GM21526 (cell line): ENCODE measurements around the gene SOWAHA.
"Not testable (repeated sequence)": the region's sequence is repeated elsewhere in the genome, so short reads cannot be mapped to it uniquely, and the experiment has no call there.

Experiments
- ATAC-seq: cut with Tn5 transposase; IDR thresholded peaks from one replicate; pipeline ENCODE4 v1.9.1; 2021; ENCODE audit warnings: moderate library complexity; ENCODE audit not compliant: unreplicated experiment, low FRiP score

SOWAHA gene

DNA sequence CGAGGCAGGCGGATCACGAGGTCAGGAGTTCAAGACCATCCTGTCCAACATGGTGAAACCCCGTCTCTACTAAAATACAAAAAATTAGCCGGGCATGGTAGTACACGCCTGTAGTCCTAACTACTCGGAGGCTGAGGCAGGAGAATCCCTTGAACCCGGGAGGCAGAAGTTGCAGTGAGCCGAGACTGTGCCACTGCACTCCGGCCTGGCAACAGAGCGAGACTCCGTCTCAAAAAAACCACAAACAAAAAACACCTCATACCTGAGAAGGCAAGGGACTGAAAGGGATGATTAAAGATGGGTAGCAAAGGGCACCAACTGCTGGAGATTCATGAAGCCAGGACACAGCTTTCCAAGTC is 6.3 kb upstream of the SOWAHA start:
- not testable (repeated sequence) for ATAC-seq

DNA sequence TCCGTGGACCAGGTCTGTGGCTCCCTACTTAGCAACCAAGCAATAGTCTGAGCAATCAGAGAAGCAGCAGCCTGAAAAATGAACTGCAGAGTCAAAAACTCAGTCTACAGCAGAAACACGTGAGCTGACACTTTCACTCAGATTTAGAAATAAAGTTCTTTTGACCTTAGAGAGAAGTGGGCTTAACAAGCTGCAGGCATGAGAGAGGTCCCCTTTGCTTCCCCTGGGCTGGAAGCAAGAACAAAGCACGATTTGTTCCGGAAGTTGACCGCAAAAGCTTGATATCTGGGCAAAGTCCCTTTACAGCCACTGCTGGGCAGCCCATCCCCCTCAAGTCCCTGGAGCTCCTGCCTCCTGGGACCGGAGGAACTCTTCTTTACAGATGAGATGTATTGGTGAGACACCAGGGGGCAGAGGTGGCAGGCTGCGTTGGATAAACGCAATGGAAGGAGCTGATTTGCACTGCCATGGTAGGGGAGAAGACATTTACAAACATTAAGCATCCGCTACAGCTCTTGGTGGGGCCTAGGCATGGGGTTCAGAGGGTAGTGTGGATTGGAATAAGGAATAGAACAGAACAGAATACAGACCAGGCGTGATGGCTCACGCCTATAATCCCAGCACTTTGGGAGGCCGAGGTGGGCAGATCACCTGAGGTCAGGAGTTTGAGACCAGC is 5.8 kb upstream of the SOWAHA start:
- ATAC-seq: no peak

DNA sequence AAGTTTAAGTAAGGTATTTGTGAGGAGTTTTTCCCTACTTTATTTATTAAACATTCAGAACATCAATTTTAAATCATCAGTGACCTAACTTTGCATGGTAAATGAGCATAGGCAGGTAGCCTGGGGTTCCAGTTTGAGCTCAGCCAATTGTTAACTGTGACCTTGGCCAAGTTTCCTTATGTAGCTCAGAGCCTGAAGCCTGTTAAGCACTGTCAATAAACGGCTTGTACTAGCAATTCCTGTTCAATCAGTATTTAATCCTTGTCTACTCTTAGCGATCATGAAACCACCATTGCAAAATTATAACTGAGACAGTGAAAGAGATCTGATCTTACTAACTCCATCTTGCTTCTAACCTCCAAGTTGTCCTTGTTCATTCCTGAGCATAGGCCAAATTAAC is 4.7 kb upstream of the SOWAHA start:
- ATAC-seq: no peak

DNA sequence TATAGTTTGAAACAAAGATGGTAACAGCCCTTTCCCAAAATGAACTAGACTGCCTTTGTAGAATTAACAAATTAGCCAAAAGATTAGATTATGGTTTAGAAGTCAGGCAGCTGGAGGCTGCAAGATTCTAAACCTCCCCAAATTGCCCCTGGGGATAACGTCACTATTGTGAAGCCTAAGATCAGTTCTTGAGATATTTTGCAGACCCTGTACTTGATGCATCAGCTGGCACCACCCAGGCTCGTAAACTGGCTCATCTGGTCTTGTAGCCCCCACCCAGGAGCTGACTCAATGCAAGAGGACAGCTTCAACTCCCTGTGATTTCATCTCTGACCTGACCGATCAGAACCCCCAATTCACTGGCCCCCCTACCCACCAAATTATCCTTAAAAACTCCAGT is 4.2 kb upstream of the SOWAHA start:
- ATAC-seq: no peak

DNA sequence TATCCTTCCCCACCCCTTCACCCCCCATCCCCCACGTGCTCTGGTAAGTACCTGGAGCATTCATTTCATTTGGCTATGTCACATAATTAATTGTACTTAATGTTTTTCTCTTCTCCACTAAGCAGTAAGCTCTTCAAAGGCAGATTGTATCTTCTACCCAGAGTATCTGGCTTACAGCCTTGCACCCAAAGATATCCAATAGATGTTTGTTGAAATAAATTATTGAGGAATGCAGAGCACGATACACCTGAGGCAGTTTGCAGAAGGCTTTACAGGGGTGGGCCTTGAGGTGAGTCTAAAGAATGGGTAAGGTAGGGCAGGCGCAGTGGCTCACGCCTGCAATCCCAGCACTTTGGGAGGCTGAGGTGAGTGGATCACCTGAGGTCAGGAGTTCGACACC is 2.5 kb upstream of the SOWAHA start:
- ATAC-seq: no peak

DNA sequence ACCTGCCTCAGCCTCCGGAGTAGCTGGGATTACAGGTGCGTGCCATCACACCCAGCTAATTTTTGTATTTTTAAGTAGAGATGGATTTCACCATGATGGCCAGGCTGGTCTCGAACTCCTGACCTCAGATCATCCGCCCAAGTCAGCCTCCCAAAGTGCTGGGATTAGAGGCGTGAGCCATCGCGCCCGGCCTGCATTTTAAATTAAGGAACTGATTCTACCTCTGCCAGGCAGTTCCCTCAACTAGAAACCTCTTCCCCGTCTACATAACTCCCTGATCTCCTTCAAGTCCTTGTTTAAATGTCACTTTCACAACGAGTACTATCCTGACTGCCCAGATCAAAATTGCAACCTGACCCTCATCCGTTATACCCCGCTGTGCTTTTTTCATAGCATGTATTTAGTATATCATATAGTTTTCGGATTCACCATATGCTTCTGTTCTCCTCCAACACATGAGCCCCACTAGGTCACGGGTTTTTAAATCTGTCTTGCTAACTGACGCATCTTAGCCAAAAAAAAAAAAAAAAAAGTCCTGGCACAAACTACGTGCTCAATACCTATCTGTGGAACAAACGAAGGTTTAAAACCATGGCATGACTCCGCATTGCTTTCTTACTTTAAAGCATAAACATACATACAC is 858 bp upstream of the SOWAHA start:
- ATAC-seq: no peak

DNA sequence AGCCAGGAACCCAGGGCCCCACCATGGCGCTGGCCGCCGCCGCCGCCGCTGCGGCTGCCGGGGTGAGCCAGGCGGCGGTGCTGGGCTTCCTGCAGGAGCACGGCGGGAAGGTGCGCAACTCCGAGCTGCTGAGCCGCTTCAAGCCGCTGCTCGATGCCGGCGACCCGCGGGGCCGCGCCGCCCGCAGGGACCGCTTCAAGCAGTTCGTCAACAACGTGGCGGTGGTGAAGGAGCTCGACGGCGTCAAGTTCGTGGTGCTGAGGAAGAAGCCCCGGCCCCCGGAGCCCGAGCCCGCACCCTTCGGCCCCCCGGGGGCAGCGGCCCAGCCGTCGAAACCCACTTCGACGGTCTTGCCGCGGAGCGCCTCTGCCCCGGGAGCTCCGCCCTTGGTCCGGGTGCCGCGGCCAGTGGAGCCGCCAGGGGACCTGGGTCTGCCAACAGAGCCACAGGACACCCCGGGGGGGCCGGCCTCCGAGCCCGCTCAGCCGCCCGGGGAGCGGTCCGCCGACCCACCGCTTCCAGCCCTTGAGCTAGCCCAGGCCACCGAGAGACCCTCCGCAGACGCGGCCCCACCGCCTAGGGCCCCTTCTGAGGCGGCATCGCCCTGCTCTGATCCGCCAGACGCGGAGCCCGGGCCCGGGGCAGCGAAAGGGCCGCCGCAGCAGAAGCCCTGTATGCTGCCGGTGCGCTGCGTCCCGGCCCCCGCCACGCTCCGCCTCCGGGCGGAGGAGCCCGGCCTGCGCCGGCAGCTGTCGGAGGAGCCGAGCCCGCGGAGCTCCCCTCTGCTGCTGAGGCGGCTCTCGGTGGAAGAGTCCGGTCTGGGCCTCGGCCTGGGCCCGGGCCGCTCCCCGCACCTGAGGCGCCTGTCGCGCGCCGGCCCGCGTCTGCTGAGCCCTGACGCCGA is 749 bp downstream of the SOWAHA start:
- no peak for ATAC-seq

DNA sequence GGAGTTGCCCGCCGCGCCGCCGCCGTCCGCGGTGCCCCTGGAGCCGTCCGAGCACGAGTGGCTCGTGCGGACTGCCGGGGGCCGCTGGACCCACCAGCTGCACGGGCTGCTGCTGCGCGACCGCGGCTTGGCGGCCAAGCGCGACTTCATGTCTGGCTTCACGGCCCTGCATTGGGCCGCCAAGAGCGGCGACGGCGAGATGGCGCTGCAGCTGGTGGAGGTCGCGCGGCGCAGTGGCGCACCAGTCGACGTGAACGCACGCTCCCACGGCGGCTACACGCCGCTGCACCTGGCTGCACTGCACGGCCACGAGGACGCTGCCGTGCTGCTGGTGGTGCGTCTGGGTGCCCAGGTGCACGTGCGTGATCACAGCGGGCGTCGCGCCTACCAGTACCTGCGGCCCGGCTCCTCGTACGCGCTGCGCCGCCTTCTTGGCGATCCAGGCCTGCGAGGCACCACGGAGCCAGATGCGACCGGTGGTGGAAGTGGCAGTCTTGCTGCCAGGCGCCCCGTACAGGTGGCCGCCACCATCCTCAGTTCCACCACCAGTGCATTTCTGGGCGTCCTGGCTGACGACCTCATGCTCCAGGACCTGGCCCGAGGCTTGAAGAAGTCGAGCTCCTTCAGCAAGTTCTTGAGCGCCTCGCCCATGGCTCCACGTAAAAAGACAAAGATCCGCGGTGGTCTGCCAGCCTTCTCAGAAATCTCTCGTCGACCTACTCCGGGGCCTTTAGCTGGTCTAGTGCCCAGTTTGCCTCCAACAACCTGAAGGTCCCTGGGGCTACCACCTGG is 1.6 kb downstream of the SOWAHA start:
- ATAC-seq: no peak

DNA sequence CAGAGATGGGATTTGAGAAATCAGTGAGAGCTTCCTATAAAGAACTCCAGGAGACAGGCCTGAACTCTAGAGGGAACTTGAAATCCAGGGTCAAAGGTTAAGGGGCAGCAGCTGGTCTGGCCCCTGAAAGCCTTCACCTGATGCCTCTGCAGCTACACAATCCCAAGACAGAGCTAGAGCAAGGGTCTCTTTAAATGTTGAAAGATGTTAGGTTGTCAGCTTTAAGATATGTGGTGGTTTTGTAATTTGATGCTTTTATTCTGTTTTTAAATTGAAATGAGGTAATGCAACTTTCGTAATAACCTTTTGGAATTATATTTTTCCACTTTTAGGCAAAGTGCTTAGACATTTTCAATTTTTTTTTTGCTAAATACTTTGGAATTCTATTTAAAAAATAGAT is 2.4 kb downstream of the SOWAHA start:
- ATAC-seq: no peak

DNA sequence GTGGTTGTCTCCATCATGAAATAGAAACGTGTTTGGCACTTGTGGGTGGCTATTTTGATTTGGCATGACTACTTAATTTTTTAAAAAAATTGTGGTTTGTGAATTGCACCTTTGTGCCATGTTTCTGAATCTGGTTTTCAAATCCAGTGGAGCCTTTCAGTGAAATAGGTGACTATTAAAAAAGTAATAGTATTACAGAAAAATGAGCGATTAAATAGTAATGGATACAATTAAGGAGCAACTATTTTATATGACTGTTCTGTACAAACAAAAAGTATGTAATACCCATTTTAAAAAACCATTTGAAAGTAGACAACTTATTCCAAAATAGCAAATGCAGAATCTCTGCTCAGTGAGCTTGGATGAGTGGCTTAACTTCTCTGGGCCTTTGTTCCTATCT is 3.0 kb downstream of the SOWAHA start:
- no peak for ATAC-seq

DNA sequence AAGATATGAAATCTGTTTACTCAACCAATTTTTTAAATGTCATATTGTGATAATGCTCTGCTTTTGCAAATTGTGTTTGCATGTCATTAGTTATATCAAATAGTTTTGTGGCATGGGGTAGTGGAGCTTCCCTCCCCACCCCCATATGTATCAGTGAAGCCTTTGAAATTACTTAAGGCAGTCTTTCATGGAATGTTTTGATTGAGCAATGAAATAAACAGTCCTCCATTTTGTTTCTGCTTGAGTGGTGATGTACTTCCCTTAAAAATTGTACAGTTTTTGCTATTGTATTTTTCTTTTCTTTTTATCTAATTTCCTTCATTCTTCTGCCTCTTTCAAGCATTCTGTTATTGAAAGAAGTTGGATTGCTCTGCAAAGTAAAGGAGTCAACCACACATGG is 3.5 kb downstream of the SOWAHA start:
- ATAC-seq: no peak

DNA sequence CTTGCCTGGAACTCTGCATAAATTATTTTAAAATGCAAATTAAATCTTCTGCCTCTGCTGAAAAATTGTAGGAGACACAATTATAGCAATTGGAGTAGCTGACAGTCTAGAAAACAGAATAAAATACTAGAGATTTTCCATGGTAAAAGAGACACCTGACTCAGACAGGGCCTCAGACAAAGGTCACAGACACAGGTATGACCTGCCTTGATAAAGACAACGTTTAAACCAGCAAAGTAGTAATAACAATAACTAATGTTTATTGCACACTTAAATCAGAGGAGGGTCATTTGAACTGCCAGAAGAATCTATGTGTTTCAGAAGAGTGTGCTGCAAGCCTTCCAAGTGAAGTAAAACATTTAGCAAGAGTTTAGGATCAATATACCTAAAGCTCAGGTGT is 3.9 kb downstream of the SOWAHA start:
- ATAC-seq: no peak

DNA sequence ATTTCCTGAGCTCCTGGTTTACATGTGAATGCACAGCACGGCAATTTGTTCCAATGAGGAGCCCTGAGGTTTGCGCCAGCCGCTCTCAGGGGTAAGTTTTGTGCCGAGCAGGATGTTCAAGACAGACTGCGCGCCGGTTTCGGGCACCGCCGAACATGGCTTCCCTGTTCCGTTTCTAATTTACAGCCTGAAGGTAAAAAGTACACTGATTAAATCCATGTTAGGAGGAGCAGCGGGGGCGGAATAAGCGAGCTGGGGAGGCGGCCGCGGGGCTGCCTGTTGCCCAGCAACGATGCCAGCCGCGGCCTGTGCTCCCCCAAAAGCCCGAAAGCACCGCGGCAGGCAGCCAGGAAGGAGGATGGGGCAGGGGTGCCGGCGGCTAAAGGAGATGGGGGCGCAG is 6.4 kb downstream of the SOWAHA start:
- no peak for ATAC-seq

DNA sequence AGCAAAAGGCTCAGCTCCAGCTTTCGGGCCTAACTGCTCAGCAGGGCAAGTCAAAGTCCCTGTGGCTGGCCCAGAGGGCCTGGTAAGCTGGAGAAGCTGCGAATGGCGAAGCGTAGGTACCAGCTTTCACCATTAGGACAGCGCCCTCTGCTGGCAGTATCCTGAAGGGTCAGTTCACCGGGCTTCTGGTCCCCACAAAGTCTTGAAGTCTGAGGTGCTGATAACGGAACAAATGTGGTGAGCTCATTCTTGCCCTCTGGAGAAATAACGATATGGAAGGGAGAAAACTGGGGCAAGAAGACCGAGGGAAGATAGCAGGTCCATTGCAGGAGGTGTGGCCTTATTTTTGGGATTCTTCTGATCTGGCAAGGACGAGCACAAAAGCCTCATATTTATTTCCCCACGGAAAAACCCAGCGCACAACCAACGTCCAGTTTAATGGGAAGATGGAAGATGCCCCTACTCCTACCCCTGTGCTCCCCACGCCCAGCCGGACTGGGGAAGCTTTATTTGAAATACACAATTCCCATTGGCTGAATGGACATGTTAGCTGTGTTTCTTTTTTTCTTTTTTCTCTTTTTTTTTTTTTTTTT is 7.2 kb downstream of the SOWAHA start:
- ATAC-seq: no peak

DNA sequence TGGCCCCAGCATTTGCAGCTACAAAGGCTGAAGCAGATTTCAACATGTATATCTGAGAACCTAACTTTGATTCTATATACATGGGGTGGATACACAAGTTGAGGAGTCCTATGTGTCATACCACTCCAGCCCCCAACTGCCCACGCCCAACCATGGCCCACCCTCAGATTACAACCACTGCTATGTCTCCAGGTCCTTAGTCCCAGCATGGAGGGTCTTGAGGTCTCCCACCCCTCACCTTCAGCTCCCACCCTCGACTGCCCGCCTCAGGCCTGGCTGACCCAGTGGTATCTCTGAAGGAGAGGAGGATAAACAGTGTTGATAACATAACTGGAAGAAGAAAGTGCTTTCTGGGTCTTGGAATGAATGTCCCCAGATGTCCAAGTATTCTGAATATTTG is 8.2 kb downstream of the SOWAHA start:
- no peak for ATAC-seq

DNA sequence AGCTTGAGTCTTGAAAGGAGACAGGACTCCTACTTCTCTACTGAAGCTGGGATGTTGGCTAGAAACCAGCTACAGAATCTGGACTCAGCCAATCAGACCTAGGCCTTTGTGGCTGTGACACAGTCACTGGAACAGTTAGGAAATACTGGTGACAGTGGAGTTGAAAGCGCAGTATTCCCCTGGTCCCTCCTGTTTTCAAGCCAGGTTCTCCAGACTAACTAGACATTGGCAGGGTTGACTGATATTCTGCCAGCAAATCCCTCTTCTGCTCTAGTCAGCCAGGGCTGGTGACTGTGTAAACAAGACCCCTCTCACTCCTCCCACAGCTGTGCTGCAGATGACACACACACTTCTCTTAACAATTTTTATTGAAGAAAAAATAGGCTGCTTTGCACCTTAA is 8.7 kb downstream of the SOWAHA start:
- ATAC-seq: no peak

DNA sequence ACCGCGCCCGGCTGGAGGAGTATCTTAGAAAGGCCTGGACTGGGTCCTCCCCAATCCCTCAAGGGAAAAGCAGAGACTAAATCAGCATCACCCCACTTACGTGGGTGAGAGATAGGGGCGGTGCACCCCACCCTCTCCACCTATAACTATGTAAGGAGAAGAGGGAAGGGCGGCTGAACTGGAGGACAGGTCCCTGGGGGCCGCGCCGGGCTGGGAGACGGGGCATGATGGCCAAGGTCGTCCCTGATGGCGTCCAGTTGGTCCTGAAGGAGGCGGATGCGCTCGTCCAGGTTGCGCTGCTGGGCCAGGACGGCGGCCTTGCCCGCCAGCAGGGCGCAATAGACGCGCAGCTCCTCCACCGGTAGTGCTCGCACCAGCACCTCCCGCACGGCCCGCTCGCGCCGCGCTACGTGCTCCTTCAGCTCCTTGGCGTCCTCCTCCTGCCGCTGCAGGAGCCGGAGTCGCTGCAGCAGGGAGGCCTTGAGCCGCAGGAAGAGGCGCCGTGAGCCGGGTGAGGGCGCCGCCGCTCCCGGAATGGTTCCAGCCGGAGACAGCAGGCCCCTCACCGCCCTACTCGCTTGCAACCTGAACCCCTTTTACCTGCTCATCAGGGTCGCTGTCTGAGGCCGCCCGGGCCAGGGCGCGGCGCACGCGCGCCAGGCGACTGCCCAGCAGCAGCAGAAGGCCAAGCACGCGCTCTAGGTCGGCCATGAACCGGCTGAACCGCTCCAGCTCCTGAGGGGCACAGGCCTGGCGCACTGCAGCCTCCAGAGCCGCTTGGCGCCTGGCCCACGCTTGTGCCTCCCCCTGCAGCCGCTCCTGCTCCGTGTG is 9.8 kb downstream of the SOWAHA start:
- ATAC-seq: no peak

DNA sequence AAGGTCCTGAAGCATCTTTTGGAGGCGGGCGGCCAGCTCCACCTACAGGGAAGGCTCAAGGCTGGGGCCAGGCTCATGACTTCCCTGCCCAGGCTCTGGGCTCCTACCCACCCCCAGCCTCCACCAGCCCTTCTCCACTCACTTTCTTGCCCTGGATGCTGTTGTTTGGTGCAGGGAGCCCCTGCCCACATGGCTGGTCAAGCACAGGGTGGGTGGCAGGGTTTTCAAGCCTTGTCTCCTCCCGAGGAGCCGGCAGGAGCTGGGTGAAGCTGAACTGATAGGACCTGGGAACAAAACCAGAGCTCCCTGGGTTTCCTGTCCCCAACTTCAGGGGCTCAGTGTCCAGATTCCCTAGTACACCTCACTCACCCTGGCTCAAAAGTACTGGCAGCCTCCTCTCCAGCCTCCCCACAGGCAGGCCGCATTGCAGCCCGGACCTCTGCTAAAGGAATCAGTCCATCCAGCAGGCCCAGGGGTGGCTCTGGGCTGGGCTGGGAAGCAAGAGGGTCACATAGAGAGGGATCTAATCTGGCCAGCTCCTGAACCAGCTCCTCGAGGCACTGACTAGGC is 10.5 kb downstream of the SOWAHA start:
- ATAC-seq: no peak

DNA sequence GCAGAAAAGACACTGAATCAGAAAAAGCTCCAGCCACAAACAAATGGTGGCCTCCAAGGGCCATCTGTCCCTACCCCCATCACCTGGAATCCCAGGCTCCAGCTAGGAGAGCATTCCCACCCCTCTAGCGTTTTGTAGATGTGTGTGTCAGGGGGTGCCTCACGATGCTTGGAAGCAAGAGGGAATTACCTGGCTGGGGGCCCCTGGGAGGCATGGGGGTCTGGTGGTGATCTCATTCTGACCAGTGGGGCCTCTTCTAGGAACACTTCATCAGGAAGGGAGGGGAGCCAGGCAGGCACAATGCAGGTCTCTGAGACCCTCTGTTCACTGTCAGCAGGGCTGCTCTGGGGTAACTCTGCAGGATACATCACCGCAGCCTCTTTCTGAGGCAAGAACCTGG is 11.3 kb downstream of the SOWAHA start:
- ATAC-seq: no peak
